ENCODE results near the gene IMPDH1.

- TF ChIP-seq POLR2A (IDR thresholded peaks at IDR 0.05) (no peak), CTCF (IDR thresholded peaks at IDR 0.05) (no peak)
Observed at GRCh38 chr7:128370491-128370890, 39.3 kb downstream of the IMPDH1 start.

Measured in ovary (tissue), 3 donors.